Natural killer cell (primary cell): ENCODE results near the gene TMEM232. TPM values are rescaled to one million over a fixed set of nuclear protein-coding genes. Genes with fewer than 3 reads are reported as not detected.

Experiments used
- ATAC-seq, 3 donors: fragments of 150-1000 bp in 2 of 3; fragments of 200-7000 bp in 1 of 3; cut with Tn5 transposase; 1 replicate in 1 of 3; 2 replicates in 2 of 3; pipeline ENCODE4 v1.10.0; 2021; ENCODE audit warnings: mild to moderate bottlenecking in 2 of 3, moderate library complexity in 2 of 3
- DNase-seq, 2 donors: peaks; one replicate each; pipeline versions ENCODE4 v3.0.0 to v3.0.0-alpha.2; 2013 to 2021; ENCODE audit warnings: mixed read lengths in 1 of 2
- H3K27ac ChIP-seq: one replicate; pipeline ENCODE4 v1.5.1; 2013; ENCODE audit warnings: mild to moderate bottlenecking, low read length
- H3K27me3 ChIP-seq: one replicate; pipeline ENCODE4 v1.6.1; 2013; ENCODE audit warnings: low read length; ENCODE audit not compliant: control insufficient read depth, insufficient read depth
- H3K36me3 ChIP-seq: one replicate; pipeline ENCODE4 v1.6.1; 2013; ENCODE audit warnings: low read length; ENCODE audit not compliant: control insufficient read depth, insufficient read depth
- H3K4me1 ChIP-seq: one replicate; pipeline ENCODE4 v1.6.1; 2013; ENCODE audit warnings: low read length; ENCODE audit not compliant: control insufficient read depth, insufficient read depth
- H3K4me3 ChIP-seq: one replicate; pipeline ENCODE4 v1.5.1; 2013; ENCODE audit warnings: low read length
- H3K9me3 ChIP-seq: one replicate; pipeline ENCODE4 v1.6.1; 2013; ENCODE audit warnings: low read length; ENCODE audit not compliant: control insufficient read depth, insufficient read depth
- H3K27ac Mint-ChIP-seq, 2 donors: one replicate each; pipeline ENCODE4 v1.8.0; 2022; ENCODE audit warnings: mild to moderate bottlenecking in 2 of 2, mixed read lengths in 2 of 2, moderate library complexity in 1 of 2
- H3K27me3 Mint-ChIP-seq, 2 donors: one replicate each; pipeline ENCODE4 v1.8.0; 2022; ENCODE audit warnings: low read depth in 2 of 2, mixed read lengths in 2 of 2
- H3K36me3 Mint-ChIP-seq: one replicate; pipeline ENCODE4 v1.8.0; 2022; ENCODE audit warnings: mixed read lengths
- H3K4me1 Mint-ChIP-seq, 2 donors: one replicate each; pipeline ENCODE4 v1.8.0; 2022; ENCODE audit warnings: mixed read lengths in 2 of 2
- H3K4me3 Mint-ChIP-seq: one replicate; pipeline ENCODE4 v1.8.0; 2022; ENCODE audit warnings: mild to moderate bottlenecking, moderate library complexity, mixed read lengths
- H3K9me3 Mint-ChIP-seq, 2 donors: one replicate each; pipeline ENCODE4 v1.8.0; 2022; ENCODE audit warnings: mixed read lengths in 2 of 2
- CTCF ChIP-seq: fragments of 200-600 bp; IDR thresholded peaks from one replicate; pipeline ENCODE4 v1.8.0; 2022; ENCODE audit warnings: antibody characterized with exemption
- WGBS: methylation state at CpG from one replicate; pipeline ENCODE4 v1.1.7; 2013; ENCODE audit warnings: missing lambda C conversion rate; ENCODE audit not compliant: insufficient coverage; 5-methylcytosine and 5-hydroxymethylcytosine counted together
- intact Hi-C: fragments of 100-400 bp; cut with micrococcal nuclease; formaldehyde crosslinking; loops from one replicate; pipeline ENCODE4 v1.14.2; 2022
- total RNA-seq, 4 donors: library from RNA; stranded (reverse); fragments of 120-200 nt in 1 of 4; gene quantifications; one replicate each; pipeline versions ENCODE4 v1.2.3 to v1.2.4, GENCODE V29; 2013 to 2022

TMEM232 gene
- total RNA-seq, 3 donors from 2014 or later (not counting 1 experiment from before 2014, with no cell fraction given), result 0.45 to 3.0 (median 0.66) TPM

- Histone ChIP-seq H3K9me3 (no peaks in the 10 kb centered on the region), H3K4me3 (no peak overlapping the region), H3K4me1 (no peaks in the 10 kb centered on the region), H3K36me3 (no peaks in the 10 kb centered on the region), H3K27me3 (no peaks in the 10 kb centered on the region), H3K27ac (no peak overlapping the region)
- WGBS, result 88% methylated on average over 3 of the region's 3 CpGs
- ATAC-seq, result no peak
- H3K36me3 Mint-ChIP-seq, result no peaks in the 10 kb centered on the region
- no peak overlapping the region for H3K4me3 Mint-ChIP-seq
- H3K4me1 Mint-ChIP-seq, result no peaks in the 10 kb centered on the region
- intact Hi-C loops, result no loop called here
- peaks cover 11 to 12% of the 10 kb centered on the region in 2 donors for H3K9me3 Mint-ChIP-seq
- no peak overlapping the region for H3K27ac Mint-ChIP-seq
- no peak for TF ChIP-seq CTCF
- H3K27me3 Mint-ChIP-seq, result no peaks in the 10 kb centered on the region
- DNase-seq, result no peak
These were observed 87.2 kb downstream of the TMEM232 start for GRCh38 chr5:110638970-110639902.

- H3K27me3 ChIP-seq, result no peaks in the 10 kb centered on the region
- no peaks in the 10 kb centered on the region for H3K4me1 ChIP-seq
- H3K27ac ChIP-seq, result no peak overlapping the region
- no peak for ATAC-seq
- peaks cover 3% of the 10 kb centered on the region for H3K9me3 ChIP-seq
- H3K4me3 ChIP-seq, result no peak overlapping the region
- no peaks in the 10 kb centered on the region for H3K27me3 Mint-ChIP-seq
- no peaks in the 10 kb centered on the region for H3K36me3 ChIP-seq
- H3K27ac Mint-ChIP-seq, result no peak overlapping the region
- no peaks in the 10 kb centered on the region for H3K36me3 Mint-ChIP-seq
- H3K4me3 Mint-ChIP-seq, result no peak overlapping the region
- no peaks in the 10 kb centered on the region for H3K4me1 Mint-ChIP-seq
- peaks cover 5% of the 10 kb centered on the region in 2 donors for H3K9me3 Mint-ChIP-seq
- DNase-seq, result no peak
- intact Hi-C loops, result no loop called here
- no peak for TF ChIP-seq CTCF
These were observed 92.0 kb downstream of the TMEM232 start for GRCh38 chr5:110634475-110634874.

GRCh38 chr5:110631236-110631635, 95.2 kb downstream of the TMEM232 start:
- TF ChIP-seq CTCF, result no peak
- H3K4me3 Mint-ChIP-seq, result no peak overlapping the region
- Histone ChIP-seq H3K4me3 (no peak overlapping the region), H3K27me3 (no peaks in the 10 kb centered on the region), H3K36me3 (no peaks in the 10 kb centered on the region), H3K9me3 (peaks cover 3% of the 10 kb centered on the region), H3K27ac (no peak overlapping the region), H3K4me1 (no peaks in the 10 kb centered on the region)
- H3K27ac Mint-ChIP-seq, result no peak overlapping the region
- no peaks in the 10 kb centered on the region for H3K36me3 Mint-ChIP-seq
- no peak for DNase-seq
- no peaks in the 10 kb centered on the region for H3K27me3 Mint-ChIP-seq
- WGBS, result 95% methylated on average over 1 of the region's 1 CpG
- intact Hi-C loops, result no loop called here
- no peaks in the 10 kb centered on the region for H3K4me1 Mint-ChIP-seq
- no peaks in the 10 kb centered on the region for H3K9me3 Mint-ChIP-seq
- ATAC-seq, result no peak
